Forelimb muscle (tissue), 1 donor: Measurements from ENCODE around the gene ADGRG2. TPM values are rescaled to one million over a fixed set of nuclear protein-coding genes. Genes with fewer than 3 reads are reported as not detected.
"Not testable (repeated sequence)": the region's sequence is repeated elsewhere in the genome, so short reads cannot be mapped to it uniquely, and the experiment has no call there.

Experiments used
- DNase-seq: peaks from one replicate; pipeline ENCODE4 v3.0.0-alpha.2; 2013; ENCODE audit warnings: low read depth
- polyA plus RNA-seq: library from polyadenylated mRNA; unstranded; fragments of 120-200 nt; gene quantifications from one replicate; pipeline ENCODE4 v1.2.1, GENCODE V29; 2013; ENCODE audit not compliant: insufficient read length

Gene ADGRG2
- polyA plus RNA-seq, 1 donor, result 5.9 TPM

DNA sequence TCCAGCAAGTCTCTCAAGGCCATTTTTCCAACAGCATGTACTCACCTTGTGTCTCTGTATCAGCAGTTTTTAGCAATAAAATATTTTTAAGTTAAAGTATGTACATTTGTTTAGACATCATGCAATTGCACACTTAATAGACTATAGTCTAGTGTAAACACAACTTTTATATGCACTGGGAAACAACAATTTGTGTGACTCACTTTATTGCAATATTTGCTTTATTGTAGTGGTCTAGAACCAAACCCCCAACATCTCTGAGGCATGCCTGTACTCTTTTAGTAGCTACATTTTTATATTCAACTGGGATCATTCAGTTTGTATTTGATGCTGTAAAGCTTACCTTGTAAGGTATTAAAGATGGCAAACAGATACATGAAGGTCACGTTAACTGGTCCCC is 123.6 kb downstream of the ADGRG2 start:
- DNase-seq, result no peak

DNA sequence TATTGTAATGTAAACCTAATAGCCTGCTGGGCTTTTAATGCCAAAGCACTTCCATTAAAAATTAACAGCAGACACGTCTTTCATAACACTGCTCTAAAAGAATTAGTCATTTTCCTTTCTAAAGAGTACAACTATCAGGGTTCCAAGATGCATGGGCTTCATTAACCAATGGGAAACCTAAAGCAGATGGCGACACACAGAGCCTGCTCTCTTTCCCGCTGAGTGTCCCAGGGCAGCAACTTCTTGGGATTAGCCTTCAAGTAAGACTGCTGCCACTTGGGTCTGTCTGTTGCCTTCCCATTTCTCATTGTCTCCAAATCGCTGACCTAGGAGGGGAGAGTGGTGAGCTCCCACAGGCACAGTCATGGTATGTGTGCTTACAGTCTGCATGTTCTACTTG is 124.4 kb downstream of the ADGRG2 start:
- DNase-seq, result no peak

DNA sequence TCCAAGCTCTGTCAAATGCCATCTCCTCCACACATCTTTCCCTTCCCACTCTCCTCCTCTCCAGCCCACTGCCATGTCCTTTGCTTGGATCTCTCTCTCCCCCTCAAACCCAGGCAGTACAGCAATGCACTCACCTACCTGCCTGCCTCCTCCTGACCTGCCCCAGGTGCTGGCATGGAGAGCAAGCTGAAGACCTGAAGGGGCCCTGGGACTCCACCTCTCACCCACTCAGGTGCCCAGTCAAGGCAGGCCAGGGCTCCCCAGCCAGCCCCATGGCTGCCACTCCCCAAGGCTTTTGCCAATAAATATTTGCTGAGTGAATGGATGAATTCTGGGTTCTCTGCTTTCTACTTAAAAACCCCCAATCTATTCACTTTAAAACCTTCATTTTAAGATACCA is 125.7 kb downstream of the ADGRG2 start:
- DNase-seq, result no peak

DNA sequence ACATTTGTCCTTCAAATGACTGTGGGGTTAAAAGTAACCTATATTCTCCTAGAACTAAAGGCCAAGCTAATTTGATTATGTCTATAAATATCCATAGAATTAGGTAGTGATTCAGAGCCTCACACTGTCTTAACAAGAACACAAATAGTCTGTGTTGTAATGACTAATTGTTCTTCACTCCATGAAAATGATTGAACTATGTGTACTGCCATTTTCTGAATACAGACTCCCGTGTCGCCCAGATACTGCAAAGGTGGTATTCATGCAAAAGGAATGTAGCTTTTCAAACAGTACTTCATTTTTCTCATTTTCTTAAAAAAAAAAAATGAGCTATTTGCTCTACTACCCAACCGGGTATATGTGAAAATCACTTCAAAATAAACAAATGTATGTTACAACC is 127.0 kb downstream of the ADGRG2 start:
- DNase-seq, result no peak

GRCh38 chrX:18994713-18995112 is 127.6 kb downstream of the ADGRG2 start:
- DNase-seq, result no peak

DNA sequence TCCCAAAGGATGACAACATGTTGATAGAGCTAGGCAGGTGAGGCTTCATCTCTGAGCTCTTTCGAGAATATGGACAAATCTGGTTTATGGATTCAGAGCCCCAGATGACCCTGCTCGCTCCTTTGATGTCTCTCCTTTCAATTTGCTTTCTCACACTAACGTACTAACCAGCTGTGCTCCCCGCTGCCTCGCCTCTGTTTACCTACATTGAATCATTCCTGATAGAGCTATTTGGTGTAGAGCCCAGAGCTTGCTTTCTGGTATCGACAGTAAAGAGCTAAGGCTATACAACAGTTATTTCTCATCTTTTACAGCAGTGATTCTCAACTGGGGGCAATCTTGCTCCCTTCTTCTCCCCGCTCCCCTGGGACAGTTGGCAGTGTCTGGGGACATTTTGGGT is 129.4 kb downstream of the ADGRG2 start:
- DNase-seq, result no peak

- DNase-seq, result no peak
Observed at GRCh38 chrX:18985186-18985435, 137.2 kb downstream of the ADGRG2 start.

- DNase-seq, result no peak
Observed at GRCh38 chrX:18984381-18985185, 137.7 kb downstream of the ADGRG2 start.

DNA sequence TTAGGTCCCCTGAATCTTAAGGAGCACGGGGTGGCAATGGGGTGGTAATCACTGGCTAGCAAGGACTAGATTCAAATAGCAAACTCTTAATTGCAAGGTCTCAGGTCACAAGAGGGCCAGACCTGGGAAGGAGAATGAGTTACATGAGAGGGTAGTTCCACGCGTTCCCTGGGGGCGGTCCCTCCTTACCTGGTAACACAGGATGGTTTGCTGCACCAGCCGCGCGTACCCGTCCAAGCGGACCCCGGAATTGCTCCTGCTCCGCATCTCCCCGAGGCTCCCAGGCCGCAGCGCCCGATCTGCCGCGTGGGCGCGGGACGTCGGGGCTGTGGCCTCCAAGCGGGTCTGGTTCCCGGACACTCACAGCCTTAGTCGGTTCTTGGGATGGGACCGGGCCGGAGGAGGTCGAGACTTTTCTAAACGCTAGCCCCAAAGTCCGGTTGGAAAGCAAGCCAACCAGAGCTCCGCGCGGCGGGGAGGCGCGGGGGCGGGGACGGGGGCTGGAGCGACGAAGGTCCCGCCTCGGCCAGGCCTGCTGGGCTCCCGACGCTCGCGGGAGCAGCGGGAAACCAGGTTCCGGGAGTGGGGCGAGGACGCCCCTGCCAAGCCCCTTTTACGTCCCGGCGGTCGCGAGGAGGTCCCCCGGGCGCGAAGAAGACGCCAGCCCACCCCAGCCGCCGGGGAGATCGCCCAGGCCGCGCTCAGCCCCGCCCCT is 138.4 kb downstream of the ADGRG2 start, which contains the start of gene PHKA2:
TSS of gene PHKA2 (minus strand) at position 449 of the 715 bp plus-strand sequence. CDS start at position 267, 182 bp downstream.
- DNase-seq, result no peak

GRCh38 chrX:18981124-18981807 is 141.0 kb downstream of the ADGRG2 start:
- no peak for DNase-seq

DNA sequence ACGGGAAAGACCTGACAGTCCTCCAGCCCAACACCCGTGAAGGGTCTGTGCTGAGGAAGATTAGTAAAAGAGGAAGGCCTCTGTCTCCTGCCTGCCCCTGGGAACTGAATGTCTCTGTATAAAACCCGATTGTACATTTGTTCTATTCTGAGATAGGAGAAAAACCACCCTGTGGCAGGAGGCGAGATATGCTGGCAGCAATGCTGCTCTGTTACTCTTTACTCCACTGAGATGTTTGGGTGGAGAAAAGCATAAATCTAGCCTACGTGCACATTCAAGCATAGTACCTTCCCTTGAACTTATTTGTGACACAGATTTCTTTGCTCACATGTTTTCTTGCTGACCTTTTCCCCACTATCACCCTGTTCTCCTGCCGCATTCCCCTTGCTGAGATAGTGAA is 142.0 kb downstream of the ADGRG2 start:
- DNase-seq, result not testable (repeated sequence)

DNA sequence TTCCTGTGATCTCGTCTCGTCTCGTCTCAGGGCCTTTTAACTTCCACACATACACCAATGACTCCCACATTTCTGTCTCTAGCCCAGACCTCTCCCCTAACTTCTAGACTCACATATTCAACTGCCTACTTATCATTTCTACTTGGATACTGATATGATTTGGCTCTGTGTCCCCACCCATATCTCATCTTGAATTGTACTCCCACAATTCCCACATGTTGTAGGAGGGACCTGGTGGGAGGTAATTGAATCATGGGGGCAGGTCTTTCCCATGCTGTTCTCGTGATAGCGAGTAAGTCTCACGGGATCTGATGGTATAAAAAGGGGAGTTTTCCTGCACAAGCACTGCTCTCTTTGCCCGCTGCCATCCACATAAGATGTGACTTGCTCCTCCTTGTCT is 147.3 kb downstream of the ADGRG2 start:
- no peak for DNase-seq

- DNase-seq, result no peak
Observed at GRCh38 chrX:18973527-18974192, 148.6 kb downstream of the ADGRG2 start.

DNA sequence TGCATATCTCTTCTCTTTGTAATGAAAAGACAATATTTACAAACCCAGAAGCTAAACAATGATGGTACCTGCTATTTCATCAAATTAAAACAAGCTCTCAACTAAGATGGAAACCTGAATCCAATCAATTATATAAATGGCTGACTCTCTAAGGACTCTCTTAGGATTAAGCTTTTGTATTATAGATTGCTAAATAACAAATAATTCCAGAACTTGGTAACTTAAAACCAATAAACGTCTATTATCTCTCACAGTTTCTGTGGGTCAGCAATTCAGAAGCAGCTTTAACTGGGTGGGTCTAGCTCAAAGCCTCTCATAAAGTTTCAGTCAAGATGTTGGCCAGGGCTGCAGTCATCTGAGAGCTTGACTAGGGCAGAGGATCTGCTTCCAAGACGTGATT is 150.8 kb downstream of the ADGRG2 start:
- DNase-seq, result no peak

GRCh38 chrX:18970465-18970864 is 151.8 kb downstream of the ADGRG2 start:
- DNase-seq, result no peak

GRCh38 chrX:18966624-18967023 is 155.6 kb downstream of the ADGRG2 start:
- no peak for DNase-seq

DNA sequence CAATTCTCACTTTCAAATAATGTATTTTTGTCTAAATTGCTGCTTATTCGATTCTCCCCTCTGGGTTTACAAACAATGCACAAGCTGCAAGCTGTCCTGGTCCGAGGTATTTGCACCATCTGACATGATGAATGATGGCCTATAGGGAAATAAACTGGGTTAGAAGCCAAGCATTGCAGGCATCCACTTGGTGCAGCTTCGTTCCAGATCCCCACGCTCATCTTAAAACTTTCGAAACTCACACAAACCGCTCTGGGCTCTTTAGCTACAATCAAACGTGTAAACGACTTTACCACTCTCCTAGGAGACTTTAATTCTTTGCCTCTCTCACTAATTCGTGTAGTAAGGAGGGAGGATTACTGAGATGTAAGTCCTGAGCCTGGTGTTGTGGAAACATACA is 157.4 kb downstream of the ADGRG2 start:
- DNase-seq, result no peak

GRCh38 chrX:18964026-18964425 is 158.2 kb downstream of the ADGRG2 start:
- DNase-seq, result no peak

GRCh38 chrX:18962329-18962728 is 159.9 kb downstream of the ADGRG2 start:
- DNase-seq, result no peak

GRCh38 chrX:18961686-18962085 is 160.6 kb downstream of the ADGRG2 start:
- no peak for DNase-seq

GRCh38 chrX:18956303-18957032 is 165.8 kb downstream of the ADGRG2 start:
- DNase-seq, result no peak

- no peak for DNase-seq
Observed at GRCh38 chrX:18955676-18956075, 166.6 kb downstream of the ADGRG2 start.
